A673 (cell line): Measurements from ENCODE around the gene PPP6R1.

ENCODE experiments used
- EZH2 ChIP-seq: fragments of 200-600 bp; sonication (generic); IDR thresholded peaks from 2 replicates; pipeline ENCODE4 v1.6.1; 2017; ENCODE audit warnings: borderline replicate concordance, low read depth, mild to moderate bottlenecking, mixed read lengths, antibody characterized with exemption, low read length; ENCODE audit not compliant: poor library complexity, severe bottlenecking
- TF ChIP-seq, protein P1 (sequence below): fragments of 300-800, 200-600 bp; sonication (generic); conservative IDR thresholded peaks from 2 replicates; pipeline ENCODE4 v1.5.1; 2017; ENCODE audit warnings: low read depth, mild to moderate bottlenecking, antibody characterized with exemption, low read length, moderate library complexity, mixed read lengths

DNA sequence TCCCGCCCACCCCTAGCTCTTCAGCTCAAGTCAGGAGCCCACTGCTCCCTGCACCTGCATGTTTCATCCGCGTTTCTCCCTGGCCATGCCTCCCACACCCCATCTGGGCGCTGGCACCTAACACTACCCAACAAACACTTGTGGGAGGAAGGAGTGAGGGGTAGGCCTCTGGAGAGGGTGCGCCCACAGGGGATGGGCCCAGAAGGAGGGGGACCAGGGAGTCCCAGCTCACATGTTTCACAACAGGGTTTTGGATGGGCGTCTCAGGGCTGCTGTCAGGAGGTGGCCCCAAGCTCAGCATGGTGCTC lies 18.1 kb downstream of the PPP6R1 start:
- TF ChIP-seq, protein P1, sequence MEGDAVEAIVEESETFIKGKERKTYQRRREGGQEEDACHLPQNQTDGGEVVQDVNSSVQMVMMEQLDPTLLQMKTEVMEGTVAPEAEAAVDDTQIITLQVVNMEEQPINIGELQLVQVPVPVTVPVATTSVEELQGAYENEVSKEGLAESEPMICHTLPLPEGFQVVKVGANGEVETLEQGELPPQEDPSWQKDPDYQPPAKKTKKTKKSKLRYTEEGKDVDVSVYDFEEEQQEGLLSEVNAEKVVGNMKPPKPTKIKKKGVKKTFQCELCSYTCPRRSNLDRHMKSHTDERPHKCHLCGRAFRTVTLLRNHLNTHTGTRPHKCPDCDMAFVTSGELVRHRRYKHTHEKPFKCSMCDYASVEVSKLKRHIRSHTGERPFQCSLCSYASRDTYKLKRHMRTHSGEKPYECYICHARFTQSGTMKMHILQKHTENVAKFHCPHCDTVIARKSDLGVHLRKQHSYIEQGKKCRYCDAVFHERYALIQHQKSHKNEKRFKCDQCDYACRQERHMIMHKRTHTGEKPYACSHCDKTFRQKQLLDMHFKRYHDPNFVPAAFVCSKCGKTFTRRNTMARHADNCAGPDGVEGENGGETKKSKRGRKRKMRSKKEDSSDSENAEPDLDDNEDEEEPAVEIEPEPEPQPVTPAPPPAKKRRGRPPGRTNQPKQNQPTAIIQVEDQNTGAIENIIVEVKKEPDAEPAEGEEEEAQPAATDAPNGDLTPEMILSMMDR, result no peak
- no peak for TF ChIP-seq EZH2
